A204.1 (cell line): ENCODE measurements around the gene EPHB1.

ENCODE experiments used
- FAIRE-seq: peaks from 2 replicates; lab custom pipeline; 2012; peaks lifted over from hg19 to GRCh38; lab: Jason Lieb, UNC

Gene EPHB1

DNA sequence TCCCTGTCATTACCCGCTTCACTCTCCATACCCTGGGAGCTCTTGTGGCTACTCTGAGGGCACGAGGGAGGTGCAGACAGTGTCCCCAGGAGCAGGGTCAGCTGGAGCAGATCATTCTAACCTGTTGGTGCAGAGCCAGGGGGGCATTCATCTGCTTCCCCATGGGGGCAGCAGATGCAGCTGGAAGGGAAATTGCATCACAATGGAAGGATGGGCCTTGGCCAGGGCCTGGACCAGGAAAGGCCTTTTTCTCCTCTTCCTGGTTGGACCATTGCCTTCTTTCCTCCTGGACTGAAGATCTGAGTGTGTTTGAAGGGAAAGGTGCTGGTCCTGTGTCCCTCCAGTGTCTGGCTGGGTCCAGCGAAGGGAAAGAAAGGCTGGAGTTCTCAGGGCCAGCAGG is 55.7 kb downstream of the EPHB1 start:
- FAIRE-seq, result no peak

GRCh38 chr3:134852132-134852531 is 57.1 kb downstream of the EPHB1 start:
- no peak for FAIRE-seq

- FAIRE-seq, result no peak
Measured at GRCh38 chr3:134852893-134853351, 57.9 kb downstream of the EPHB1 start.

DNA sequence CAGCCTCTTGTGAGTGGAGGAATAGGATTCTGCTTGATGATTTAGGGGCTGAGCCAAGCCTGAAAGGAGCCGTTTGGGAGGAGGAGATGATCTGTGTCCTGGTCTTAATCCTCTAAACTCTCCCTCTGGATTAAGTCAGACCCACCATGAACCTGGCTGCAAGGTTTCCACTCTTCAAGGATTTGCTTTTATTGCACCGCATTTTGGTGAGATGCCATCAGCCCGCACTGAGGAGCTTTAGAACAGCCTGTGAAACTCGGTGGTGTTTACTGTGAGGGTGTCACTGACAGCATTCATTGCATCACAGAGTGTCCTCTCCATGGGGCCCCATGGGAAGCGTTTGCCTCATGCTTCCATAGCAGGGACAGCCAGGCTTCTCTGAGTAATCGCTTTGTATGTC is 59.2 kb downstream of the EPHB1 start:
- no peak for FAIRE-seq

GRCh38 chr3:134857356-134857755 is 62.3 kb downstream of the EPHB1 start:
- no peak for FAIRE-seq

- FAIRE-seq, result no peak
Measured at GRCh38 chr3:134857776-134858362, 62.8 kb downstream of the EPHB1 start.

GRCh38 chr3:134858441-134859035 is 63.5 kb downstream of the EPHB1 start:
- FAIRE-seq, result no peak

GRCh38 chr3:134859341-134859740 is 64.3 kb downstream of the EPHB1 start:
- no peak for FAIRE-seq

DNA sequence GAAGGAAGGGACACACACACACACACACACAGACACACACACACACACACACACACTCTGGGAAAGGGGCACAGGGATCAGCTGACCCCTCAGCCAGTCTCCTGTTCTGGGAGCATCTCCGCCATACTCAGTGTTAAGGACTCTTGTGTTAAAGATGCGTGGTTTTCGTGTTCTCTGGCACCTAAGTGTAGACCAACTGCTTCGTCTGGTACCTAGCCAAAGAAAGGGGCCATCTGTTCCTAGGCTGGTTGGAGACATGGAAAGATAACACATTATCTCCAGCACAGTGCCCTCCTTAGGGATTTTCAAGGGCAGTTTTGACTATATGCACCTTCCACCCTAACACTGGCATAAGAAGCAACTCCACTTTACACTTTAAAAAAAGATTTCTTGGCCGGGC is 65.1 kb downstream of the EPHB1 start:
- FAIRE-seq, result no peak

DNA sequence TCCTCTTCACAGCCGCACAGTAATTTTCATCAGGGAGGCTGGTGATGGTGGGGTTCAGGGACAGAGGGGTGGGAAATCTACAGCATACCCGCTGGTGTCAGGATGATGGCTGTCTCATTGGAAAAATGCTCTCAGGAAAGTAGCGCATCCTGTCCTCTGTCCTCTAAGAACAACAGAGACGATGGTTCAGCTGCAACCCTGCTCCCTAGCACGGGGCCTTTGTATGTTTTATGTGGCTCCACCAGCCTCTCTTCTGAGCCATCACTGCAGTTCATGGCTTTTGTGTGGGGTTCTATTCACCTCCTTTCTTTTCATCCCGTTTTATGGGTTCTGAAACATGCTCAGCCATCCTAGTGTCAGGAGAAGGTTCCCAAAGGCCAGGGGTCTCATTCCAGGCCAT is 68.9 kb downstream of the EPHB1 start:
- no peak for FAIRE-seq

DNA sequence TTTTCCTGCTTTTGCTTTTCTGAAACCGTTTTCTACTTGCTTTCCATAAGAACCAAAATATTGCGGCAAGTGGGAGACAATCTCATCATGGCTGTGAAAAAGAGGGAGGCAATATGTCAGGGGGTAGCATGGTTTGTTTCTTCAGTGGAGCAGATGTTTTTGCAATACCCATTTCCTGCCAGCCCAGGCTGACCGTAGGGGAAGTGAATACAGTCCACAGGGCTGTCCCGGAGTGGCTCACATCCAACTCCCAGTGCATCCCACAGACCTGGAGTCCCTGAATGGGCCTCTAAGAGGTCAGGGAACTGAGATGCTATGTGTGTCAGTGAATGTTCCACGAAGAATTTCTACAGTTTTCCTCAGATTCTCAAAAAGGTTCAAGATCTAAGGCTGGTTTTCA is 69.6 kb downstream of the EPHB1 start:
- FAIRE-seq, result no peak

- no peak for FAIRE-seq
Measured at GRCh38 chr3:134867277-134867676, 72.2 kb downstream of the EPHB1 start.

DNA sequence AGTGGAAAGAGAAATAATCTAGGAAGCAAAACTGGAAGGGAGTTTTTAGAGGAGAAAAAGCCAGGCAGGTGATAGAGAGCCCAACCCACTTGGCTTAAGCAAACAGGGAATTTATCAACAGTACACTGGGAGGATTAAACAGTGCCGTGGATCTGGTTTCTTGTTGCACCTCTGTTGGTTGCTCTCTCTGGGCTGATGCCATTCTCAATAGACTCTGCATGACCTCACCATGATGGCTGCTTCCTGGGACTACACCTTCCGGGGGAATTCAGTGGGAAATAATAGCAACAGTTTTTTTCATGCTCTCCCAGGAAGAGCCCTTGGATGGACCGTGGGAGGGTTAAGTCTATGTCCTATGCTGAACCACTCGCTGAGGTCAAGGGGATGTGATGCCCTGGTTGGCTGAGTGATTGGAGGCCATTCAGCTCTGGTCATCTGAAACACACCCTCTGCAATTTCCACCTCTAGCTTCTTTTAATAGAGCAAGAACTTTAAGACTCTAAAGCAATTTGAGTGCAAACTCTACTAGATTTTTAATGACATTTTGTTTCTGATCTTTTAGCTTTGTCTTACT is 74.2 kb downstream of the EPHB1 start:
- no peak for FAIRE-seq

GRCh38 chr3:134871818-134872217 is 76.8 kb downstream of the EPHB1 start:
- no peak for FAIRE-seq

- FAIRE-seq, result no peak
Measured at GRCh38 chr3:134872440-134873388, 77.7 kb downstream of the EPHB1 start.

DNA sequence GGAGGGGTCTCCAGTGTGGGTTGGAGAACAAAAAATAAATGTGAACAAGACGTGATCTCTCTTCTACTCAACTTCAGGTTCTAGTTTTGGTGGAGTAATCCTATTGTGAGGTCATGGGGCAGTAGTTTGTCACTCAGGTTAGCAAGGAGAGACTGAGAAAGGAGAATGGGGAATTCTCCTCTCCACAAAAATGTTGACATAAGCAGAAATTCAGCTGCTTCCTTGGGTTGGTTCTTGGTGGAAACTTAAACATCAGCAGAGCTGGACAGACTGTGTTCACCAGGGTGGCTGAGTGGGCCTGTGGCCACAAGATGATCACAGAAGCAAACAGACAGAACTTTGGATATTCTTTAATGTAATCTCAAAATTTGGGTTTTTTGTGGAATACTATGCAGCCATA is 78.7 kb downstream of the EPHB1 start:
- FAIRE-seq, result no peak

- no peak for FAIRE-seq
Measured at GRCh38 chr3:134874737-134875413, 79.8 kb downstream of the EPHB1 start.

DNA sequence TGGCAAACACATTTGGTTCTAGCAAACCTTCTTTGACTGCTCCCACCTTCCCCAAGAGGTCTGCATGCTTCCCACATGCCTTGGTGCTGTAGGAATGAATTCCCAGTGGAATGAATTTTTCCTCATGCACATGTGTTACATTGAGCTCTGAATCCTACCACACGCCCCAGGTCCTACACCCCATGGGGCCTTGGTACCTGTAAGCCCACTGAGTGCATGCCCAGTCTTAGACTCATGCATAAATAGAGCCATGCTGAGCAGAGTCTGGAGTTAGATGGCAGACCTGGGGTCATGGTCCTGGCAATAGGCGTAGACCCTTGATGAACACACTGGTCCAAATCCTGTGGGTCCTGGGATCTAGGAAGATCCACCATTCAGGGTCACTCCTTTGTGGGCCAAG is 81.8 kb downstream of the EPHB1 start:
- FAIRE-seq, result no peak

DNA sequence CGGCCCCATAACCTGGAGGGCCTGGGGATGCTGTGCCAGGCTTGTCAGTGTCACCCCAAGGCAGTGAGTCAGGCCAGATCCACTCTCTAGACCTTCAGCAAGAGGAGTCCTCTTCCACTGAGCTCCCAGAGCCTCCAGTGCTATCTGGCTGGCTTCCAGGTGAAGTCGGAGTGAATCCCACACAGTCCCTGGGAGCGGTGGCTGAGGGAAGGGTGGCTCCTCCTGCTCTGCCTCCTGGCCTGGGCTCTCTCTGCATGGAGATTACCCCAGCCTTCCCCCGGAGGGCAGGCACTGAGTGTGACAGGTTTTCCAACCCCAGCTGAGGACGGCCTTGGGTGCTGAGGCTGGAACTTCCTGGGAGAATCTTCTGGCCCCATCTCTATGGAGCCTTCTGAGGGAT is 82.7 kb downstream of the EPHB1 start:
- FAIRE-seq, result no peak

DNA sequence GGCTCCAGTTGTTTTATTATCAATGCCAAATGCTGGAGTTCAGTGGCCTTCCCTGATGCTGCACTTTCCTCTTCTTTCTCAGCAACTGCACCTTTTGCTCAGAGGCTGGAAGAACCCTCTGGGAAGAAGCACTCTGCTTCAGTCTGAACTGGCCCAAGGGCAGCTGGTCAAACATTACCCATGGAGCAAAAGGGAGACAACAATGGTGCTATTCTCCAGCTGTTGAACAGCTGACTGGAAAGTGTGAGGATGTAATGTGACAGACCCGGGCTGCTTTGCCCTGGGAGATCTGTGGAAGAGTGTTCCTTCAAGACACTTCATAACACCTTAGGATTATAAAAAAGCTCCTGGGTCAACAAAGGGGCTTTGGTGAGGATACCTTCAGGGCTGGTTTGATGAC is 84.9 kb downstream of the EPHB1 start:
- FAIRE-seq, result no peak

GRCh38 chr3:134880431-134880830 is 85.4 kb downstream of the EPHB1 start:
- FAIRE-seq, result no peak

GRCh38 chr3:134881305-134881704 is 86.2 kb downstream of the EPHB1 start:
- no peak for FAIRE-seq
